ENCODE data around the gene ARFRP1.
A peak's percentile ranks its signal among the peaks of the same experiment; 100 is the strongest.

Gene ARFRP1, protein sequence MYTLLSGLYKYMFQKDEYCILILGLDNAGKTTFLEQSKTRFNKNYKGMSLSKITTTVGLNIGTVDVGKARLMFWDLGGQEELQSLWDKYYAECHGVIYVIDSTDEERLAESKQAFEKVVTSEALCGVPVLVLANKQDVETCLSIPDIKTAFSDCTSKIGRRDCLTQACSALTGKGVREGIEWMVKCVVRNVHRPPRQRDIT

DNA sequence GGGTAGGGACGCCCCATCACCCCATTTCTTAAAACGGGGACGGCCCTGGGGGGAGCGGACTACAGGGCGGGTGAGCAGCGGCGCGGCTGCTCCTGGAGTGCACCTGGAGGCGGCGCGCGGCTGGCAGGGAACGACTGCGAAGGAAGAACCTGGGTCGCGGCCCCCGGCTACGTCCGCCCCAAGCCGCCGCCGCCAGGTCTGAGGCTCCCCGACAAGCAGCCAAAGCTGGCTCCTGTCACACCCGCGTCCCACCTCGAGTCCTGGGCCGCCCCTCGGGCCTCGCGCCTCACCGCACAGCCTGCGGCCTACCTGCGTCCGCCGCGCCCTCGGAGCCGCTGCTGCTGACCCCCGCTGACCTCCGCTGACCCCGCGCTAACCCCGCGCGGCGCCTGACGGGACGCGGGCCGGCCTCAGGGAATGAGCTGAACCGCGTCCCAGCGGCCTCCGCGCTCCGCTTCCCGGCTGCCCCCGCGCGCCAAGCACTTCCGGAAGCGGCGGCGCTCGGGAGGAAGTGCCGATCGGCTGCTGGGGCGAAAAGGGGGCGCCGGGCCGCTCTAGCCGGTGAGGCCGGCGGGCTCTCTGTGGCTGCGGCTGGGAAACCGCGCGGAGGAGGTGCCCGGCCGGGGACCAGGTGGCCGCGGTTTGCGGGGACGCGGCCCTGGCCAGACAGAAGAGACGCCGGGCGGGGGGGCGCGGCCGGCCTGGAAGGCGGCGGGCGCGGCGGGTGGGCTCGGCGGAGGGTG is at the start of gene ARFRP1, which contains the start of gene ZGPAT:
Gene ARFRP1 (minus strand): TSS at position 419 of the 743 bp plus-strand sequence. CDS start 885 bp downstream, outside the sequence.
Gene ZGPAT (plus strand): TSS at position 482 of the 743 bp plus-strand sequence. CDS start 542 bp downstream, outside the sequence.
- DNase-seq (ENCODE audit: low read depth), result peak; percentile 66

DNA sequence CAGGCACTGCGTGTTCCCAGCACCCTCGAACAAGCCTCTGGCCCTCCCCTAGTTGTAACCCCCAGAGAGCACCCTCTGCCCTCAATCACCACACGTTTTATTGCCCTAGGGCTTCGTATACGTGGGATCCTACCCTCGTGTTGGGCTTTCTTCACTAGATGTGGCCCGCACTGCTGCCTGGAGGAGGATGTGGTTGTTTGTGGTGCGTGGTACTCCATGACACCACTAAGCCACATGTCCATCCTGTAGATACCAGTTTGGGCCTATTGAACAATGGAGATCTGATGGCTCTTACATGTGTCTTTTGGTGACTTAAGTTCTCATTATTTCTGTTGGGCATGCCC is 48.8 kb upstream of the ARFRP1 start:
- no peak for DNase-seq (ENCODE audit: low read depth)

DNA sequence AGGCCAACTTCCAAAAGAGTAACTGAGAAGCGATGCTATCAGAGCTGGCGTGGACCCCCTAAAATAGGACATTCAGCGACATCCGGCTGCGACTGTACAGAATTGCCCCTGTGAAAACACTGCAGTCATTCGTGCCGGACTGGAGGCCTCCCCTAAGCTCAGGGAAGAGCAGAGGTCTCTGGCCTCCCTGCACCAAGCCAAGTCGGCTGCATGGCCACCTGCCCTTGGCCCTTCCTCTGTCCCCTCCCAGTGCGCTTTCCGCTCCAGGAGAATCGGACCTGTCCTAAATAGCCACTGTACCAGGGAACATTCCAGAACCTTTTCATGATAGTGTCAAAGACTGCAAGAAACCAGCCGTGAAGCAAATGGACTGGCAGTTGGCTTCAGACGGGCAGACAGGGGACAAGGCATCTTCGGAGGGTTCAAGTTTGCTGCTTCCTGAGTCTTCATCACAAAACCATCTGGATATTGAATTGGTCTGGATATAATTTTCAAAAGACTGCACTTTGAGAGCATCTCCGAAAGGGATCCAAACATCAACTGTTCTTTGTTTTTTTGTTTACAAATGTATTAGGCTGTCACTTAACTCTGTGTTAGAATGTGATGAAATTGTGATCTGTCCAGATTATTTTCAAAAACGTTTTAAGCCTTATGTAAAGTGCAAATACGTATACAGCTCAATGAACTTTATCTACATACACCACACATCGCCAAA is 48.3 kb upstream of the ARFRP1 start:
- DNase-seq (ENCODE audit: low read depth), result no peak

DNA sequence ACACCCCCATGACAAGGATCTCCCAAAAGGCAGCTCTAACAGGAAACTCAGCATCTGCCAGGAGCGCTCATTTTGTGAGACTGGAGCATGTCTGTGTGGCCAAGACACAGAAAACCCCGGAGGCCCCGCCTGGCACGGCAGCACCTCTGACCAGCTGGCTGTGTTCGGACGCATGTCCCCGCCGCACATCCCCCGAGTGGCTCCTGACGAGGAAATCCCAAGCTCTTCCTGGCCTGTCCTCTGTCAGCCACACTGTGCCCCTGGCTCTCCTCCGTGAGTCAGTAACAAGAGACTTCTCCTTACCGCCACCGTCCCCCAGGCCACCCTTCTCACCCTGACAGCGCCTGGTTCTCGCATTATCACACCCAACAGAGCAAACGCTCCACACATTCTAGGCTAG is 46.2 kb upstream of the ARFRP1 start:
- DNase-seq (ENCODE audit: low read depth), result no peak

DNA sequence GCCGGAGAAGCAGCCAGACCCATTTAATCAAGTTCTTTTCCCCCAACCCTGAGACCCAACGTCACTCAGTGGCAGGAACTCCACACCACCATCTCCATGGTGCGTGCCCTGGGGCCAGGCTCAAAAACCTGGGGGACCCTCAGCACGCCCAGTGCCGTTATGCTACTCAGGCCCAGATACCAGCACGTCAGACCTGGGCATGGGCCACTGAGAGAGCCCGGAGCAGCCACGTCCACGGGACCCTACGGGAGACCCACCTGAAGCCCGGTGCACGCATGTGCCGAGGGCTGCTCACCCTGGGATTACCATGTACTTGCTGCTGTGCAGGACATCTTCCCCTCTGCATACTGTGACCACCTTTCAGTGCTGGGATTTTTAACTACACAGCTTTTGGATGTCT is 45.6 kb upstream of the ARFRP1 start:
- no peak for DNase-seq (ENCODE audit: low read depth)

DNA sequence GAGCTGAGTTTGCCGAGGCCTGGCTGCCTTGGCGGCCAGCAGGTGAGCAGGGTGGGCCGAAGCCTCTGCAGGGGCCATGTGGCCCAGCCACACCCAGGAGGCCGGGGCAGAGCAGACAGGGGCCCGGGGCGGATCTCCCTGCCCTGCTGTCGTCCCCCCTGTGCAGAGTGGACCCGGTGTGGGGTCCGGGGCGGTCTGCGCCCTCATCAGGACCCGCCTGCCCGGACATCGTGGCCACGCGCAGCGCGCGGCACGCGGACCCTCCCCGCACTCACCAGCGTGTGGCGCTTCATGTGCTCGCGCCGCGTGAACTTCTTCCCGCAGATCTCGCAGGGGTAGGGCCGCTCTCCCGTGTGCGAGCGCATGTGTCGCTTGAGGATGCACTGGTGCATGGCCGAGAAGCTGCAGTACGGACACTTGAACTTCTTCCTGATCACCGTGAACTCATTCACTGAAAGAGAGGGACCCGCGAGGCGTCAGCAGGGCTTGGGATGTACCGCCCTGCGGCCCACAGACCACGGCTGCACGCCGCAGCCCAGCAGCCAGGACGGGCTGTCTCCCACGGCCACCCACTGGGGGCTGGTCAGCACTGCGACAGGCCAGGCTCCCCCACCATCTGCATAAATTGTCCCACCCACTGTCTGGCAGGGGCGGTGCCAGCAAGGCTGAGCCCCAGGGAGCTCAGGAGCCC is 44.8 kb upstream of the ARFRP1 start:
- DNase-seq (ENCODE audit: low read depth), result no peak

DNA sequence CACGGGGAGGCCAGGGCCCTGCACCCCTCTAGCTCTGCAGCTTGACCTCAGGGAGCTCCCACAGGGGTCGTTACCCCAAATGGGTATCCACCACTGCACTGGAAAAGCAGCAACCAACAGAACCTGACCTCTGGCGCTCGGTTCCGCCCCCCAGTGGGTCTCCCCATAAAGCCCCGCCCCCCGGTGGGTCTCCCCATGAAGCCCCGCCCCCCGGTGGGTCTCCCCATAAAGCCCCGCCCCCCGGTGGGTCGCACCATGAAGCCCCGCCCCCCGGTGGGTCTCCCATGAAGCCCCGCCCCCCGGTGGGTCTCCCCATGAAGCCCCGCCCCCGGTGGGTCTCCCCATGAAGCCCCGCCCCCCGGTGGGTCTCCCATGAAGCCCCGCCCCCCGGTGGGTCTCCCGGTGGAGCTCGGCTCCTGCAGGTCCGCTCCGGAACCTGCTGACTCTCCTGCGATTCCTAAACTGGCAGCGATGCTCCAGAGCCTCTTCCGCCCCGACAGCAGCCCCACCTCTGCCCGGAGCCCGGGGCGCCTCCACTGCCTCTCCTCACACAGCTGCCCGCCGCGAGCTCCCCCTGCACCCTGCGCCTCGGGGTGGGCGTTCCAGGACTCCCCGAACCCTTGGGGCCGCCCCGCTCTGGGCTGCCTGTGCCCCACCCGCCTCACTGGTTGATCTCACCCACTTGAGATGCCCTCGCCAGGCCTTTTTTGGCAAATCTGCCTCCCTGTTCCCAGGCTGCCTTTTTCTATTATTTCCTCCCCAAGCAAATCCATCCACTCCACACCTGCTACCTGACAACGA is 43.9 kb upstream of the ARFRP1 start:
- no peak for DNase-seq (ENCODE audit: low read depth)

DNA sequence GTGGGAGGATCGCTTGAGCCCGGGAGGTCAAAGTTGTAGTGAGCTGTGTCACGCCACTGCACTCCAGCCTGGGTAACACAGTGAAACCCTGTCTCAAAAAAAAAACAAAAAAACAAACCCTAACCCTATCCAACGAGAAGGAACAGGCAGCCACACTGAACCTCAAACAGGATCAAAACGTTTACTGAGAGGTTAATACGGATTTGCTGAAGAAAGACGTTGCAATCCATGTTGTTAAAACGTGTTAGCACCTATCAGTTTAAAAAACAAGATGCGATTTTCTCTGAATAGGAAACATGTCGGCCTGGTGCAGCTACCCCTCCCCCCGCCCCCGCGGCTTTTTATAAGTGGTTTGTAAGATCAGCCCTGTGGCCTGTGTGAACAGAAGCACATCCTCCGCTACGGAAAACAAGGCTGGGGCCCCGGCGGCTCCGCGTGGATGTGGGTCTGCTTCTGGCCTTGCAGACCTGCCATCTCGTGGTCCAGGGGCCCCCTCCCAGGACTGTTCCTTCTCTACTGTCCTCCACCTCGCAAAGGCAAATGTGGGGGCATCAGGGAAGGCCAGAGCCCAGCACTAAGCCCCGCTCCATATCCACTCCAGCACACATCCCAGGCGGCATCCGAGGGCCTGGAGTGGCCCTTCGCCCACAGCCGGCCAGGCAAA is 43.2 kb upstream of the ARFRP1 start:
- DNase-seq (ENCODE audit: low read depth), result no peak

DNA sequence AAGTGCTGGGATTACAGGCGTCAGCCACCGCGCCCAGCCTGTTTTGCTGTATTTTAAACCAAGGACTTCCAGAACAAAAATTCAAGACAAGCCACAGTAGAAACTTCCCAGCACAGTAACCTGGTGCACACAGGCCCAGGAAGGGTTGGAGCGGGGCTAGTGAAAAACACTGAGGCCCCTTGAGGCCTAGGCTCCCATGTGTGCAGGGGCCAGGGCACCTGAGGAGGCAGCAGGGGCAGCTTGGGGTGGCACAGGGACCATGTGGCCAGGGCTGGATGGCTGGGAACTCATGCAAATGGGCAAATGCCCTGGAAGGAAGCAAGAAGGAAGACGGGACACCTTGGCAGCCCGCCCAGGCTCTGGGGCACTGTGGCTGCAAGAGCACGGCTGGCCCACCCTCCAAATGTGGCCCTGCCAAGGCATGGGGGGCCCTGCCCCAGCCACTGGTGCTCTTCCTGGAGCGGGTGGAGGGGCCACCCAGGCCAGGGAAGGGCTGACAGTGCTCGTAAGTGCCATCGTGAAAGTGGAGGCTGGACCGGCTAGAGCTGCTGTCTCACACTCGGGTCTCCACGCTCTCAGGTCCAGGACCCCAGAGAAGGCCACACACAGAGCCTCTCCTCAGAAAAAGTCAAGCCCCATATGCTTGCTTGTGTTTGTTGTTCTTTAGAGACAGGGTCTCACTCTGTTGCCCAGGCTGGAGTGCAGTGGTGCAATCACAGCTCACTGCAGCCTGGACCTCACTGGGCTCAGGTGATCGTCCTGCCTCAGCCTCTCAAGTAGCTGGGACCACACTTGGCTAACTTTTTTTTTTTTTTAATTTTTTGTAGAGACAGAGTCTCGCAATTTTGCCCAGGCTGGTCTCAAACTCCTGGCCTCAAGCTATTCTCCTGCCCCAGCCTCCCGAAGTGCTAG is 42.1 kb upstream of the ARFRP1 start:
- no peak for DNase-seq (ENCODE audit: low read depth)

DNA sequence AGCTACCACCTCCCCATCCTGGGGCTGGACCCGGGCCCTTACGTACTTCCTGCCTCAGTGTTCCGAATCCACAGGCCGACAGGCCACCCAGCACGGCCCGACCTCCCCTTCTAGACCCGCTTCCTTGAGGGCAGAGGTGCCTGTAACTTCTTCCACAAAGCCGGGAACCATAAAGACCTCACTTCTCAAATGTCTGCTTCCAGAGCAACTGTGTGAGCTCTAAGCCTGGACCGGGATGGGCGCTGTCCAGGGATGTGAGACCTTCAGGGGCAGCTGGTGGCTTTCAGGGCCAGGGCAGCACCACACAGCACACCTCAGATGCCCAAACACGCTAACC is 41.1 kb upstream of the ARFRP1 start:
- no peak for DNase-seq (ENCODE audit: low read depth)

DNA sequence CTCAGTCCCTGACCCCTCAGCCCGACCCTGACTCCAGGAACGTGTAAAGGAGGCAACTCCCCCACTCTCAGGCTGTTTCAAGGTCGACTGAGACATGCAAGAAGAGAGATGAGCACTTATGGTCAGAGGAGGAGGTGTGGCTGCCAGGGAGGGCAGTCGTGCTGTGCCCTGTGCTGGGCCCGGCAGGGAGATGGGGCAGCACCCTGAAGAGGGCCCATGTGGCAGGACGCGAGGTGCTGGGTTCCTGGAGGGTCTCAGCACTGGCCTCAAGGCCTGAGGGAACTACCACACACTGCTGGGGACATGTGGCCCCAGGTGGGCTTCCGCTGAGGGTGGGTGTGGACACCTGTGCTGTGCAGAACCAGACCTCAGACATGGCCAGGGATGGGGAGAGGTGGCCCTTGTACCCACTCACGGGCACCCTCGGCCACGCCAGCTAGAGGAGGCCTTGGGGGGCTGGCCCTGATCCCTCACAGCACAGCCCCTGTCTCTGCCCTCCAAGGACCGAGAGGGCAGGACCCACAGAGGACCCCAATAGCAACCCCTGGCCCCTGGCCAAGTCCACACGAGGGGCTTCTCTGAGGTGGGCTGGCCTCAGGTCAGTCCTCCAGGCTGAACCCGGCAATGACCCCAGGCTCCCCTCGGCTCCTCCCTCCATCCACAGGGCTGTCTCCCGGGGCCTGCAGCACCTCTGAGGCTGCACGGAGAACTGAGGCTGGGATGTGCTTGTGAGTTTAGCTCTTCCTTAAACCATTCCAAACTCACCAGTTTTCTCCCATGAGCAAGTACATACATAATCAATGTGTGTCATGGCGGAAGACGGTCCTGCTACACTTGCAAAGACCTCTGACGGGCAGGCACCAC is 40.5 kb upstream of the ARFRP1 start:
- DNase-seq (ENCODE audit: low read depth), result no peak

DNA sequence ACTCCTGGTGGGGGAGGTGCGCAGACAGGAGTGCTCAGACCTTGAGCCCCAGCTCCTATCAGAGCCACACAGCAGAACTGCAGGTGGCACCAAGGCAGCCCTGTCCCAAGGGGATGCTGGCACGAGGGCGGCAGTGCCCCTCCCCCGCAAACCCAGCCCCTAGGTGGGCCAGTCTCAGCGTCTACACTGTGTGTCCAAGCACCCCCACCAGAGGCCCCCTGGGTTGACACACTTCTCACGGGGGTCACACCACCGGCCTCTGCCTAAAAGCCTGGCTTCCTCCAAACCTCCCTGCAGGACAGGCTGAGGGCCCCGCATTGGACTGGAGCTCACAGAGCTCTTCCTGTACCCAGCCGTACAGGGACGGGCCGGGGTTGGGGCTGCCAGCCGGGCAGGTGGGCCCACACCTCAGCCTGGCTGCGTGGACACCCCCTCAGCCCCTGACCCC is 39.9 kb upstream of the ARFRP1 start:
- no peak for DNase-seq (ENCODE audit: low read depth)

DNA sequence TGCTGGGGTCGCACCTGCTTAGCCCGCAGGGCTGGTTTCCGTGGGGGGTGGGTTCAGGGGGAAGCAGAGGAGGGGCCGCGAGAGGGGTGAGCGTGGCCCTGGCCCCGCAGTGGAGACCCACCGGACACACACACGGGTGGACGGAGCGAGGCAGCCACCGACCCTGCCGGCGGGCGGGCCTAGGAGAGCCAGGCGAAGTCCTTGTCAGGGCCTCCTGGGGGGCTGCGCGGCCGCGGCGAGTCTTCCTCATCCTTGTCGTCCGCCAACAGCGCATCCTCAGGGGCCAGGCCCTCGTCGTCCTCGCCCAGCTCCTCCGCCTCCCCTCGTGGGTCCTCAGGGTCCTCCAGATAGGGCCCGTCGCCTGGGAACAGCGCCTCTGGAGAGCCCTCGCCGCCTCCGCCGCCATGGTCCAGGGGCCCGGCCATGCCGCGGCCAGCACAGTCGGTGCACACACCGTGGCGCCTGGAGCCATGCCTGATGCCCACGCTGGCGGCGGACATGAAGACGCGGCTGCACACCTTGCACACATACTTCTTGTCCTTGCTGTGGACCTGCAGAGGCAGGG is 39.1 kb upstream of the ARFRP1 start:
- DNase-seq (ENCODE audit: low read depth), result no peak

DNA sequence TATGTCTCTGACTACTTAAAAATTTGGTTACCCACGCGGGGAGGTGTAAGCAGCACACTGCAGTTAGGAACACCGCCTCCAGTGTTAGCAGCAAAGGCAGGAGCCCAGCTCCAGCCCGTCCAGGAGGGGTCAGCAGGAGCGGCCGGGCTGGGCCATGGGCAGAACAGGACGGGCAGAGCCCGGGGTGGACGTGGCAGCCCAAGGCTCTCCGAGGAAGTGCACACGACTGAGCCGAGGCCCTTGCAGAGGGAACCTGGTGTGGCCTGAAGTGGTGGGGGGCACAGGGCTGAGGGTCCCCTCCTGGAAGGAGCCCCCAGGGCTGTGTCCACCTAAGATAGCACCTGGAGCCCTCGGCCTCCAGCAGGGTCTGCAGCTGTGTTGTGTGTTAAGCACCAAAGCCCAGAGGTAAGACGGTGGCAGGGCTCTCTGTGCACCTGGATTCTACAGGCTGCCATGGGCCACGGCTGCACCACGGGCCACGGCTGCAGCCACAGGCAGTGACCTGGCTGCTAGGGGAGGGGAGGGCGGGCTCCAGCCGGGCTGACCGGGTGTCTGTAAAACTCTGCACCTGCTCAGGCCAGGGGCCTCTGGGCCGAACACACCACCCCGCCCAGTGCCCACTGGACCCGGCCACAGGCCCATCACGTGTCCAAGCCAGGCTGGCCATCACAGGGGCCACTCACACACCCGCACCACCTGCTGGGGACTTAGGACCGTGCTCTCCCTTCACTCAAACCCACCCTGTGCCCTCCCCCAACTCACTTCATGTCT is 38.4 kb upstream of the ARFRP1 start:
- no peak for DNase-seq (ENCODE audit: low read depth)

DNA sequence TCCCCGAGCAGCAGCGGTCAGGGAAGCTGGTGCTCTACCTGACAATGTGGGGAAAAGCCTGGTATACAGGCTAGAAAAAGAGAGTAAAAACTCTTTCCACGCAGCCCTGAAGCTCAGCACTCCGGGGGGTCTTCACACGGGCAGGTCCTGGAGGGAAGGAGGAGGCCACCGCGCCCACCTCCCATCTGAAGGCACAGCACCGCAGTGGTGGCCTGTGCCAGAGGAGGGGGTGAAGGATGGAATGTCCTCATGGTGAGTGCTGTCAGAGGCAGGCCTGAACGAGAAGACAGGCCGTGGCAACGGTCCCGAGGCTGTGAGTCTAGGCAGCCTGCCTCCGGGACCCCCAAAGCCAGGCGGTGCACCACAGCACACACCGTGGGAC is 37.6 kb upstream of the ARFRP1 start:
- no peak for DNase-seq (ENCODE audit: low read depth)

DNA sequence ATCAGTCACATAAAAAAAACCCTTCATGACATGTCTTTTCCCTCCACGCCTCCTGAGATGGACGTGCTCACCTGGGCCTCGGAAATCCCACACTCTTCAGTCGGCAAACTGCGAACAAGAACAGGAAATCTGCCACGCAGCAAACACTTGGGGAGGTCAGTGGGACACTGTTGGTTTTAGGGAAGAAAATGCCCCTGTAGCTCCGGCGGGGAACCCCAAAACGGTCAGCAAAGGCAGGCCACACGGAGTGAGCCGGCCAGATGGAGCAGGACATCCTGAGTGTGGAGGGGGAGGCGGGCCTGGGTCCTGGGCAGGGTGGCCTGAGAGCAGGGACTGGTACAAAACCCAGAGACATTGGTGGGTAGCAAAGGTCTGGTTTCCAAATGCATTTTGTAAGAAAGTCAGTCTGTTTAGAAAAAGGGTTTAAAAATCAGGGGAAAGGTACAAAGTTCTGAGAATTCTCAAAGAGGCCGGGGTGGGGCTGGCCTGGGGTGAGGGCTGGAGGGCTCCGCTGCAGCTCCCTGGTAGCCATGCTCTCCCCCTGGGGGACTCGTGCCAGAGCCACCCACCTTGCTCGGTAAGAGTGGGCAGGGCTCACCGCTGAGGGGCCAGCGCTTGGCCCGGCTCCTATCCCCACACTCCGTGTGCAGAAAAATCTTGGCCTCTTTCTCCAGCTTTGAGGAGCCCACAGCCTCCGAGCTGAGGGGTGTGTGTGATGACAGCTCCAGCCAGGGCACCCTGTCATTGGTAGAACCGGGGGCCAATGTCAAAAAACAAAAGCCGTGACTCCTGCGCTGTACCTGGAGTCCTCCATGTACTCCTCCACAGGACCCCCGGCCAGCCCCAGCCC is 37.0 kb upstream of the ARFRP1 start:
- DNase-seq (ENCODE audit: low read depth), result no peak

DNA sequence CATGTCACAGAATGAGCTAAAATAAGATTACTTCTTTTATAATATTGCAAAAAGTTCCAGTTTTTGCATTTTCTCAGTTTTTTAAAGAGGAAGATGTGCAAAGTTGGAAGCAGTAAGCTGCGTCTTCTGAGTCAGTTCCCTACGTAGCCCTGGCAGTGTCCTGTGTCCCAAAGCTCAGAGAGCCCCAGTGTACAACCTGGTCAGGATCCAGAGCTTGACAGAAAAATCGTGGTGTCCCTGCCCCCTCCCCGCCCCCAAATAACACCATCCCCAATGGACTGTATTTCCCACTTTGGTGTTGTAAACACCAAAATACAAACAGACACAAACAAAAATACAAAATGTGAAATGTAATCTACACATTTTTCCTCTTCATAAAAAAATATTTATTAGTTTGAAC is 36.4 kb upstream of the ARFRP1 start:
- no peak for DNase-seq (ENCODE audit: low read depth)
